ENCODE measurements around the gene SCD5.

SCD5 gene

DNA sequence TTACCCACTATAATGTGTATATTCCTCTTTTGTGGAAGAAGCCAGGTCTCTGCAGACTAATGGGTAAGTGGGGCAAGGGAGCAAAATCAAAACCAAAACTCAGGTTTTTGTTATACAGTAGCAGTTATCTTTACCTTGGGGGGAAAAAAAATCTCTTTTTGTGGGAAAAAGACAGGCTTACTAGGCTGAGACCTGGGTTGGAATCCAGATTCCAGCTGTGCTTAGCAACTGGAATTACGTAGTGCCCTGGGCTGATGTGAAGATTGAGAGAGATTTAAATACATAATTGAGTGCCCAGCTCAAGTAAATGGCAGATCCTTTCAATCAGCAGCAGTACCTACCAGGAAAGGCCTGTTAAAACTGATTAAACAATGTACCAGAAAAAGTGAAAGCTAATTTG is 15.4 kb upstream of the SCD5 start:
- Histone ChIP-seq H3K27ac (ENCODE audit: low read depth, low read length, severe bottlenecking) (no peak overlapping the region), H3K36me3 (ENCODE audit: control insufficient read depth, insufficient read depth, low read length) (peaks cover 21% of the 10 kb centered on the region)
- WGBS, 2 experiments (ENCODE audit: insufficient coverage in 2 of 2), result 67% methylated on average over 1 of the region's 1 CpG; no CpG with 5 or more reads in 1 of the 2 experiments

DNA sequence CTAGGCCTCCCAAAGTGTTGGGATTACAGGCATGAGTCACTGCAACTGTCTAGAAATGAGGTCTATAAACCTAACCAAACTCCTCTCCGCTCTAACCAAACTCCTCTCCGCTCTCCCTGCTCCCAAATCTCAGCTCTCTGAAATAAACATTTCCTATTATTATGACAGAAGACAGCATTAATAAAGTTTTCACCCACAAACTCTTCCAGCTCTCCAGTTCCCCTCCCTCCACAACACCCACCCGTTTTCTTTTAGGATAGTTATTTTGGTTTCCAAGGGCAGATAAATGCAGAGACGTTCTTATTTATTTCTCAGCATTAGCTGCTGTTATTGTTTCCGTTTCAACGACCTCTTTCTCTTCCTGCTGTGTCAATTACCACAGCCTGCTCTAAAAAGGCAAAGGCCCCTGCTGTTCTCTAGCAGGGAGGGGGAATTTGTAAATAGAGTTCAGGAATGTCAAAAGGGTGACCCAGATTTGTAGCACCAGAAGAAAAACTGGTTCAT is 13.3 kb upstream of the SCD5 start:
- Histone ChIP-seq H3K4me3 (ENCODE audit: extremely low read depth, insufficient read depth, low read length, poor library complexity, severe bottlenecking) (no peak overlapping the region), H3K27ac (ENCODE audit: low read depth, low read length, severe bottlenecking) (peak overlapping the region; percentile 81)
- WGBS, 2 experiments (ENCODE audit: insufficient coverage in 2 of 2), result 20 to 51% methylated on average over 1 to 2 of the region's 6 CpGs

More for the DNA sequence above, 15.4 kb upstream of the SCD5 start:
- H3K9me3 ChIP-seq (ENCODE audit: control insufficient read depth, low read length), result no peaks in the 10 kb centered on the region
- H3K4me1 ChIP-seq (ENCODE audit: control insufficient read depth, insufficient read depth, low read length, poor library complexity, severe bottlenecking), result no peaks in the 10 kb centered on the region
- H3K4me3 ChIP-seq (ENCODE audit: extremely low read depth, insufficient read depth, low read length, poor library complexity, severe bottlenecking), result no peak overlapping the region

DNA sequence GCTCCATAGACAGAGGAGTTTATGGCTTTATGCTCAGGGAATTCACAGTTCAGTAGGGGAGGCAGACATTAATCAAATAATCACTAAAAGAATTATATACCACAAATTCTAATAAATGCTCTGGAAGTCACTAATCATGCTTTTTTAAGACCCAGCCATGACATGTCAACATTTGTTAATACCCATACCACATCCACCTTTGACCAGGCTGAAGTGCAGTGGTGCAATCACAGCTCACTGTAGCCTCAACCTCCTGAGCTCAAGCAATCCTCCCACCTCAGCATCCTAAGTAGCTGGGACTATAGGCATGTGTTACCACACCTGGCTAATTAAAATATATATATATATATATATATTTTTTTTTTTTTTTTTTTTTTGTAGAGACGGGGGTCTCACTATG is 12.8 kb upstream of the SCD5 start:
- Histone ChIP-seq H3K4me3 (ENCODE audit: extremely low read depth, insufficient read depth, low read length, poor library complexity, severe bottlenecking) (no peak overlapping the region), H3K36me3 (ENCODE audit: control insufficient read depth, insufficient read depth, low read length) (no peaks in the 10 kb centered on the region), H3K27ac (ENCODE audit: low read depth, low read length, severe bottlenecking) (no peak overlapping the region), H3K4me1 (ENCODE audit: control insufficient read depth, insufficient read depth, low read length, poor library complexity, severe bottlenecking) (no peaks in the 10 kb centered on the region), H3K9me3 (ENCODE audit: control insufficient read depth, low read length) (no peaks in the 10 kb centered on the region)
- no CpG with 5 or more reads among the region's 1 CpG for WGBS, 2 experiments (ENCODE audit: insufficient coverage in 2 of 2)

More for the DNA sequence above, 13.3 kb upstream of the SCD5 start:
- Histone ChIP-seq H3K9me3 (ENCODE audit: control insufficient read depth, low read length) (no peaks in the 10 kb centered on the region), H3K4me1 (ENCODE audit: control insufficient read depth, insufficient read depth, low read length, poor library complexity, severe bottlenecking) (no peaks in the 10 kb centered on the region), H3K36me3 (ENCODE audit: control insufficient read depth, insufficient read depth, low read length) (peaks cover under 1% of the 10 kb centered on the region)

DNA sequence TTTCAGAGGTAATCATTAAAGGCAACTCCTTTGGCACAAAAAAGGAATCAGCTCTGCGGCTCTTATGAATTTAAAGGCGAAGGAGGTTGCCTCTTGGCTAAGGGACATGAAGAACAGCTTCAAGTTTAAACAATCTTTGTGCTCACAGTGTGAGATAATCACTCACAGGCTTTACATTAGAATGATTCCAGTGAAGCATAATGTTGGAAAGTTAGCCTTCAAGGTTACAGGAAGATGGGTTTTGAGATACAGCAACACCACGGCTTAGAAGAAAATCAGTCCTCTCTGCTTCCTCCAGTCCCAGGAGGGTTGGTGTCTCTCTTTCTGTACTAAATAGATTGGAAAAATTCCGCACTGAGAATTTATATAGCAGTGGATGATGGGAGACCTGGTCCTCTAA is 11.6 kb upstream of the SCD5 start:
- no peaks in the 10 kb centered on the region for H3K4me1 ChIP-seq (ENCODE audit: control insufficient read depth, insufficient read depth, low read length, poor library complexity, severe bottlenecking)
- H3K27ac ChIP-seq (ENCODE audit: low read depth, low read length, severe bottlenecking), result no peak overlapping the region
- H3K9me3 ChIP-seq (ENCODE audit: control insufficient read depth, low read length), result no peaks in the 10 kb centered on the region
- no peaks in the 10 kb centered on the region for H3K36me3 ChIP-seq (ENCODE audit: control insufficient read depth, insufficient read depth, low read length)
- WGBS, 2 experiments (ENCODE audit: insufficient coverage in 2 of 2), result 57 to 78% methylated on average over 1 to 2 of the region's 4 CpGs
- H3K4me3 ChIP-seq (ENCODE audit: extremely low read depth, insufficient read depth, low read length, poor library complexity, severe bottlenecking), result no peak overlapping the region

DNA sequence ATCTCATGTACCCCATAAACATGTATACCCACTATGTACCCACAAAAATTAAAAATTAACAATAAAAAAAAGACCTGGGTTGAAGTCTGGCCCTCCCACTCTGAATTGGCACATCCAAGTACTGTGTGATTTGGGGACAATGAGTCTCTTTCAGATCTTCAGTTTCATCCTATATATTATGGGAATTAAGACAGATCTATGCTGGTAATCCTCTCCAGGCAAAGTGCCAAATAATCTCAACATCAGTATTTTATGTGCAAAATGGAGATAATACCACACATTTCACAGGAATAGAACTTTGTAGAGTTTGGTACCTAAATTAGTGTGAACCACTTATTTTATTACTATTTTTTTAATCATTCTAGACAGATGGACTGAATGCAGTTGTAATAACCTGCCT is 11.0 kb upstream of the SCD5 start:
- no peaks in the 10 kb centered on the region for H3K36me3 ChIP-seq (ENCODE audit: control insufficient read depth, insufficient read depth, low read length)
- no peak overlapping the region for H3K27ac ChIP-seq (ENCODE audit: low read depth, low read length, severe bottlenecking)
- no peaks in the 10 kb centered on the region for H3K9me3 ChIP-seq (ENCODE audit: control insufficient read depth, low read length)
- no peak overlapping the region for H3K4me3 ChIP-seq (ENCODE audit: extremely low read depth, insufficient read depth, low read length, poor library complexity, severe bottlenecking)
- no peaks in the 10 kb centered on the region for H3K4me1 ChIP-seq (ENCODE audit: control insufficient read depth, insufficient read depth, low read length, poor library complexity, severe bottlenecking)

DNA sequence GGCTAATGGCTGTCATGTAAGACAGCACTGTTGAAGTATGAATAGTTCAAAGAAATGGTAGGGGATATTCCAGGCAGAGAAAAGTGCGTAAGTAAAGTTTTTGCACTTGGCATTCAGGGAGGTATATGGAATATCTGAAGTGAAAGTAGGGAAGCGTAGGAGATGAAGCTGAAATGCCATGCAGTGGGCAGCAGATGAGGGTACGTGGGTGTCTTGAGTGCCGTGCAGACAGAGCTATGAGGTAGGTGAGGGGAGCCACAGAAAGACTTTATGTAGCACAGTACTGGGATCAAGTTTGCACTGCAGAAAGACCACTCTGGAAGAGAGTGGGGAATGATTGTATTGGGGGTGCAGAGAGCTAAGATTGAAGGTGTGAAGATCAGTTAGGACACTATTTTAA is 5.2 kb upstream of the SCD5 start:
- Histone ChIP-seq H3K4me1 (ENCODE audit: control insufficient read depth, insufficient read depth, low read length, poor library complexity, severe bottlenecking) (peaks cover 8% of the 10 kb centered on the region), H3K27ac (ENCODE audit: low read depth, low read length, severe bottlenecking) (no peak overlapping the region), H3K36me3 (ENCODE audit: control insufficient read depth, insufficient read depth, low read length) (no peaks in the 10 kb centered on the region), H3K4me3 (ENCODE audit: extremely low read depth, insufficient read depth, low read length, poor library complexity, severe bottlenecking) (no peak overlapping the region), H3K9me3 (ENCODE audit: control insufficient read depth, low read length) (no peaks in the 10 kb centered on the region)
- WGBS, 2 experiments (ENCODE audit: insufficient coverage in 2 of 2), result 89 to 91% methylated on average over 4 of the region's 4 CpGs

DNA sequence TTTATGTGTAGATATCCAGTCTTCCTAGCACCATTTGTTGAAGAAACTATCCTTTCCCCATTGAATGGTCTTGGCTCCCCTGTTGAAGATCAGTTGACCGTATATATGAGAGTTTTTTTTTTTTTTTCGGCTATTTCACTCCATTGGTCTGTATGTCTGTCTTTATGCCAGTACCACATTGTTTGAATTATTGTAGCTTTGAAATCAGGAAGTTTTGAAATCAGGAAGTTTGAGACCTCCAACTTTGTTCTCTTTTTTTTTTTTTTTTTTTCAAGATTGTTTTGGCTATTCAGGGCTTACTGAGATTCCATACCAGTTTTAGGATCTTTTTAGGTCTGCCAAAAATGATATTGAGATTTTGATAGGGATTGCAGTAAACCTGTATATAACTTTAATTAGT is 4.3 kb upstream of the SCD5 start:
- peaks cover 8% of the 10 kb centered on the region for H3K4me1 ChIP-seq (ENCODE audit: control insufficient read depth, insufficient read depth, low read length, poor library complexity, severe bottlenecking)
- no CpG with 5 or more reads among the region's 2 CpGs for WGBS, 2 experiments (ENCODE audit: insufficient coverage in 2 of 2)
- H3K27ac ChIP-seq (ENCODE audit: low read depth, low read length, severe bottlenecking), result no peak overlapping the region
- no peaks in the 10 kb centered on the region for H3K9me3 ChIP-seq (ENCODE audit: control insufficient read depth, low read length)
- H3K4me3 ChIP-seq (ENCODE audit: extremely low read depth, insufficient read depth, low read length, poor library complexity, severe bottlenecking), result no peak overlapping the region
- no peaks in the 10 kb centered on the region for H3K36me3 ChIP-seq (ENCODE audit: control insufficient read depth, insufficient read depth, low read length)

DNA sequence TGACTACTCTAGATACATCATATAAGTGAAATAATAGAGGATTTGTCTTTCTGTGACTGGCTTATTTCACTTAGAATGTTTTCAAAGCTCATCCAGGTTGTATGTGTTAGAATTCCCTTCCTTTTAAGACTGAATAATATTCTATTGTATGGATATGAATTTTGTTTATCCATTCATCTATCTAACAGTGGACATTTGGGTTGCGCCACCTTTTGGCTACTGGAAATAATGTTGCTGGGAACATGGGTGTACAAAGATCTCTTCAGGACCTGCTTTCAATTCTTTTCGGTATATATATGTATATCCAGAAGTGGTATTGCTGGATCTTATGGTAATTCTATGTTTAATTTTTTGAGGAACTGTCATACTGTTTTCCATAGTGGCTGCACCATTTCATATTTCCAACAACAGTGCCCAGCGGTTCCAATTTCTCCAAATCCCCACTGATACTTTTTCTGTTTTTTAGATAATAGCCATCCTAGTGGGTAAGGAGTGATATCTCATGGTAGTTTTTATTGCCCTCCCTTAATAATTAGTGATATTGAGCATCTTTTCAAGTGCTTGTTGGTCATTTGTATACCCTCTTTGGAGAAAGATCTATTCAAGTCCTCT is 3.4 kb upstream of the SCD5 start:
- WGBS, 2 experiments (ENCODE audit: insufficient coverage in 2 of 2), result no CpG with 5 or more reads among the region's 3 CpGs
- Histone ChIP-seq H3K4me3 (ENCODE audit: extremely low read depth, insufficient read depth, low read length, poor library complexity, severe bottlenecking) (no peak overlapping the region), H3K9me3 (ENCODE audit: control insufficient read depth, low read length) (no peaks in the 10 kb centered on the region), H3K36me3 (ENCODE audit: control insufficient read depth, insufficient read depth, low read length) (no peaks in the 10 kb centered on the region), H3K27ac (ENCODE audit: low read depth, low read length, severe bottlenecking) (no peak overlapping the region), H3K4me1 (ENCODE audit: control insufficient read depth, insufficient read depth, low read length, poor library complexity, severe bottlenecking) (peaks cover 8% of the 10 kb centered on the region)

DNA sequence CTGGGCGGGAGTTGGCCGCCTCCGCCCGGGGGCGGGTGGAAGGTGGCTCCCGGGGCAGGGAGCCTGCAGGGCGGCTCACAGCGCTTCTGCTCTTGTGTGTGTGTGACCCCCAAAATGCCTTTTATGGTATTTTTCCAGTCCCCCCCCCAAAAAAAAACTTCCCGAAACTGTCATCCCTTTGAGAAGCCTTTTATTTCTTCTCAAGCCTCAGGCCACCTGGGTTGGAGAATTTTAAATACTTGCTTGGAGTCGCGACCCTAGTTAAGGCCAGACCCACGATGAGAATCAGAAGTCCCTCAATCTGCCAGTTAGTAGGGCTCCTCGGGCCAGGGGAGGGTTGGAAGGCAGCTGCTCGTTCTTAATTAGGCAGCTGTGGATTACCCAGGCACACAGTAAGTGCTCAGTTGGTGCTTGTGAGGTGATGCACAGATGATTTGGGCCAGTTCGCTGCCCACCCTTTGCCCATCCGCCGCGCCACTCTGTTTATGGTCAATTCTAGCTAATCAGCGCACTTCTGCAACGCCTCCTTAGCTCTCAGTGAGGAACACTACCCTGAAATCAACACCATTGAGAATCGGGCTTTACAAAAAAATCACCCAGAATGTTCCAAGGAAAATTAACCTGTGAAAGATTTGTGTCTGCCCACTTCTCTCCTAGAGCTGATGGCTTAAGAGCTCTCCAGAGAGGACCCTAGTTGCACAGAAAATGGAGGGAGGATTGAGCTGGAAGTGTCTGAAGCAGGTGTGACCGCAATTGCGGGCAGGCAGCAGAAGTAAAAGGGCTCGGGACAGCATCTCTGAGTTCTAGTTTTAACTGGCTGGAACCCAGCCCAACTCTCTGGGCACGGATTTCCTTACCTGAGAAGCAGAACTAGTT is 648 bp upstream of the SCD5 start:
- Histone ChIP-seq H3K9me3 (ENCODE audit: control insufficient read depth, low read length) (no peaks in the 10 kb centered on the region), H3K4me1 (ENCODE audit: control insufficient read depth, insufficient read depth, low read length, poor library complexity, severe bottlenecking) (peaks cover 17% of the 10 kb centered on the region), H3K4me3 (ENCODE audit: extremely low read depth, insufficient read depth, low read length, poor library complexity, severe bottlenecking) (peak overlapping the region; percentile 58), H3K36me3 (ENCODE audit: control insufficient read depth, insufficient read depth, low read length) (no peaks in the 10 kb centered on the region), H3K27ac (ENCODE audit: low read depth, low read length, severe bottlenecking) (no peak overlapping the region)
- WGBS, 2 experiments (ENCODE audit: insufficient coverage in 2 of 2), result 8 to 20% methylated on average over 18 to 20 of the region's 25 CpGs

DNA sequence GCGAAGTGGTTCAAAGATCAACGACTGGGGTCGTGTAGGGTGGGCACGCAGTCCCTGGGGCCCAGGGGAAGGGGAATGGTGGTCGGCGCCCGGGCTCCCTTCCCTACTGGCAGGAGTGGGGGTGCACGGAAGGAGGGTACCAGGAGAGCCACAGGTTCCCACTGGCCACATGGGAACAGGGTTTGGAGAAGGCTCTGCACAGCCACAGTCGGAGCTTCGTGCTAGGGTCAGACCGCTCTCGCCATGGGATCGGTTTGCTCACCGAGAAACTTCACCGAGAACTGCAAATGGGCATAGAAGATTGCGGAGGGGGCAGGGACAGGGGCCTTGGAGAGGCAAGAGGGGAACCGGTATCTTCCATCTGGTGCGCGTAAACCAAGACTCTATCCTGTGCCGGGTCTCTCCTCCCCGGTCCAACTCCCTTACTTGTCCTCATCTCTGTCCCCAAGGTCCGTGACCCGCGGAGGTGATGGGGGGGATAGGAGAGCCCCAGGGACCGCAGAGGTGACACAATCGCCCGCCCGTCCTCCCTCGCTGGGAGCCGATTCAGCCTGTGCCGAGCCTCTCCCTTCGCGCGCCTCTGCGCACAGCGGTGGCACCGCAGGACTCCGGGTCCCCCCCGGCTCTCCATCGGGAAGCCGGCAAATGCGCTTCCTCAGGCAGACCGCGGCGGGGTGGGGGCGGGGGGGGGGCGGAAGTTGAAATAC is 1.0 kb downstream of the SCD5 start:
- Histone ChIP-seq H3K4me3 (ENCODE audit: extremely low read depth, insufficient read depth, low read length, poor library complexity, severe bottlenecking) (peak overlapping the region; percentile 58), H3K27ac (ENCODE audit: low read depth, low read length, severe bottlenecking) (no peak overlapping the region)
- WGBS, 2 experiments (ENCODE audit: insufficient coverage in 2 of 2), result 2% methylated on average over 18 to 19 of the region's 47 CpGs

More for the DNA sequence above, 1.0 kb downstream of the SCD5 start:
- peaks cover 17% of the 10 kb centered on the region for H3K4me1 ChIP-seq (ENCODE audit: control insufficient read depth, insufficient read depth, low read length, poor library complexity, severe bottlenecking)
- H3K9me3 ChIP-seq (ENCODE audit: control insufficient read depth, low read length), result no peaks in the 10 kb centered on the region
- no peaks in the 10 kb centered on the region for H3K36me3 ChIP-seq (ENCODE audit: control insufficient read depth, insufficient read depth, low read length)
